ENCODE results near the gene CASZ1.

CASZ1 gene

DNA sequence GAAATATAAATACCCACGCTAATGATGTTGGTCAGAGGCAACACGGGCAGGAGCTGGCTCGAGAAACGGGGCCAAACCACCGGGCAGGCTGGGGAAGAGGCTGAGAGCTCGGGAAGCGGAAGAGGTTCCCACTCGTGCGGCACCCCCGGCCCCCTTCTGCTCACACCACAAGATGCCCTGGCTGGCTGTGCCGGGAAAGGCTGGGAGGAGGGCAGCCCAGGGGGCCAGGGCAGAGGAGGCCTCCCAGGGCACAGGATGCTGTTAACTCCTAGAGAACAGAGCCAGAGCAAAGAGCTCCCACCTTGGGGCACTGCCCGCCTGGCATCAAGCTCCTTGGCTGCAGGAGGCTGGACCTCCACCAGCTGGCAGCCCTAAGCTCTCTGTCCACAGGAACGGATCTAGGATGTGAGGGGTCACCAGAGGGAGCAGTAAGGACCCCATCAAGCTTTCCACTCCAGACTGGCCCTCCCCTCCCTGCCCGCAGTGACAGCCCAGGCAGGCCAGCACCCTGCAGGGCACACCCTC is 44.8 kb downstream of the CASZ1 start:
- Histone ChIP-seq H3K4me3 (ENCODE audit: low read depth, low read length) (no peak overlapping the region), H3K4me1 (ENCODE audit: control insufficient read depth, insufficient read depth, low read length) (no peaks in the 10 kb centered on the region), H3K36me3 (ENCODE audit: control insufficient read depth, insufficient read depth, low read length) (no peaks in the 10 kb centered on the region), H3K9me3 (ENCODE audit: control insufficient read depth, insufficient read depth, low read length) (no peaks in the 10 kb centered on the region), H3K27me3 (ENCODE audit: control insufficient read depth, insufficient read depth, low read length) (no peaks in the 10 kb centered on the region), H3K9ac (ENCODE audit: low read depth, low read length) (no peak overlapping the region)

DNA sequence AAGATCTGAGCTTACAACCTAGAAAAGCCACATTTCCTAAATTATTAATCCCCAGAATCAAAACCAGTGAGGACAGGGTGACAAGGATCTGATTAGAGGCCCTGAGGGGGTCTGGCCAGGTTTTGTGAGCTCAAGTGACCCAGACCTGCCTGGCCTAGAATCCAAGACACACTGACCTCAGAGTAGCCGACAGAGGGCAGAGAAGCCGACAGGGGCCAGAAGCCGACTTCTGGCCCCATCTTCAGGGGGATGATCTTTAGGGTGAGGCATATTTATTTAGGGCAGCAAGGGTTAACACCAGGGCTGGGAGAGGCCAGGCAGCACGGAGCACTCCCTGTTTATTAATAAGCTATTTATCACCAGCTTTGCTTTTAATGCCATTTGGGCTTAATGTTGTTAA is 45.3 kb downstream of the CASZ1 start:
- Histone ChIP-seq H3K36me3 (ENCODE audit: control insufficient read depth, insufficient read depth, low read length) (no peaks in the 10 kb centered on the region), H3K27me3 (ENCODE audit: control insufficient read depth, insufficient read depth, low read length) (no peaks in the 10 kb centered on the region), H3K4me1 (ENCODE audit: control insufficient read depth, insufficient read depth, low read length) (no peaks in the 10 kb centered on the region), H3K9ac (ENCODE audit: low read depth, low read length) (no peak overlapping the region), H3K4me3 (ENCODE audit: low read depth, low read length) (no peak overlapping the region), H3K9me3 (ENCODE audit: control insufficient read depth, insufficient read depth, low read length) (no peaks in the 10 kb centered on the region)

DNA sequence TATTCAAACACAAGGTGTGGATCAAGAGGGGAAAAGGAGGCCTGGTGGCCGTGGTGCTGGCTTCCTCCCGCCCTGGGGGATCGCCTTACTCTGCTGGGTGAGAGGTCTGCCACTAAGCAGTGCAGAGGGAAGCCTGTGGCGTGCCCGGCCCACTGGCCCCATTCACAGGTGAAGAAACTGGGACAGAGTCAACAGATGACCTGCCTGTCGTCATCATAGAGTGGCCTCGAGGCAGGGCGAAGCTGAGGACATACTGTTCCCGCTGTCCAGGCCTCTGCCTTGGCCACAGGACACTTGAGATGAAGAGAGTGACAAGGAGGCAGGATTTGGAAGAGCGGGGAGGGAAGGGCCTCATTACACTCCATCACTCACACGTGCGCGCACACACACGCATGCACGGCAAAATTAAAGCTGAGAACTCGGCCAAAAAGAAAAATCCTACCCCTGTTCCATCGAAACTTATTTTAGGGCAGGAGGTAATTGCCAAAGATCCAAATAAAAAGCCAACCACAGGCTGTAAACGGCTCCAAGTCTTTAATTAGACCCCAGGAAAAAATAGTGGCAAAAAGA is 50.5 kb downstream of the CASZ1 start:
- no peaks in the 10 kb centered on the region for H3K27me3 ChIP-seq (ENCODE audit: control insufficient read depth, insufficient read depth, low read length)
- no peak overlapping the region for H3K9ac ChIP-seq (ENCODE audit: low read depth, low read length)
- no peak overlapping the region for H3K4me3 ChIP-seq (ENCODE audit: low read depth, low read length)
- H3K9me3 ChIP-seq (ENCODE audit: control insufficient read depth, insufficient read depth, low read length): no peaks in the 10 kb centered on the region
- no peaks in the 10 kb centered on the region for H3K4me1 ChIP-seq (ENCODE audit: control insufficient read depth, insufficient read depth, low read length)
- H3K36me3 ChIP-seq (ENCODE audit: control insufficient read depth, insufficient read depth, low read length): no peaks in the 10 kb centered on the region

DNA sequence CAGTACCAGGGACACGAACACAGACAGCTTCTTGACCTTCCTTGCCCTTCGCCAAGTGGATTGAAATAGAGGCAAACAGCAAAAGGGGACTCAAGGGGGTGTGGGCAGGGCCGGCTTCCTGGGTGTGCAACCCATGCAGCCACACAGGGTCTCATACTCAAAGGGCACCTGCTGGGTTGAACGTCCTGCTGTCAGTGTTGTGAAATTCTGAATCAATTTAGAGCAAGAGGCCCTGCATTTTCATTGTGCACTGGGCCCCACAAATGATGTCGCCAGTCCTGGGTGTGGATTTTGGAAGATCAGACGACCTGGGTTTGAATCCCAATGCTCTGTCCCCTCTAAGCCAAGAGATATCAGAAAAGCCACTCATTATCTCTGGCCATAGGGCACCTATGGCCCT is 51.1 kb downstream of the CASZ1 start:
- Histone ChIP-seq H3K4me3 (ENCODE audit: low read depth, low read length) (no peak overlapping the region), H3K9me3 (ENCODE audit: control insufficient read depth, insufficient read depth, low read length) (no peaks in the 10 kb centered on the region)

DNA sequence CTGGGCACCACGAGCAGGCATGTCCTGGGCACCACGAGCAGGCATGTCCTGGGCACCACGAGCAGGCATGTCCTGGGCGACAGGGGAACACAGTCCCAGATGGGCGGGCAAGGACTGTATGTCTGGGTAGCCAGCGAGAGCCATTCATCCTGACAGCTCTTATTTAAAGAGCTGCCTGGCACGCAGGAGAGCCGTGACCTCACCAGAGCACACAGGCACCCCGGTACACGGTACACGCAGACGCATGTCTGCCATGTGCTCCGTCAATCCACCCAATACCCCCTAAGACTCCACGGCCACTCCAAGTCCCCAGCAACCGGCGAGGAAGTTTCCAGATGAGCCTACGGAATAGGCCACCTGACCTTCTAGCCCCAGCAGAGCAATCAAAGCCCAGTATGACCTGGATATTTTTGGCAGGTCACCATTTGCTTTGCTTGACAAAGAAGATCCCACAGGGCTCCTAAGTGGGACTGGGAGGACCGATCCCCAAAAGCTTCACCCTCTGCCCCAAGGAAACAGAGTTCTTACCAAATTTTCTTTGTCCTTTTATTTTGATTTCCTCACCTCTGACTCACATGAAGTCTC is 51.7 kb downstream of the CASZ1 start:
- Histone ChIP-seq H3K4me1 (ENCODE audit: control insufficient read depth, insufficient read depth, low read length) (no peaks in the 10 kb centered on the region), H3K9ac (ENCODE audit: low read depth, low read length) (no peak overlapping the region), H3K36me3 (ENCODE audit: control insufficient read depth, insufficient read depth, low read length) (no peaks in the 10 kb centered on the region), H3K4me3 (ENCODE audit: low read depth, low read length) (no peak overlapping the region), H3K9me3 (ENCODE audit: control insufficient read depth, insufficient read depth, low read length) (no peaks in the 10 kb centered on the region), H3K27me3 (ENCODE audit: control insufficient read depth, insufficient read depth, low read length) (no peaks in the 10 kb centered on the region)

More for the DNA sequence above, 51.1 kb downstream of the CASZ1 start:
- no peaks in the 10 kb centered on the region for H3K36me3 ChIP-seq (ENCODE audit: control insufficient read depth, insufficient read depth, low read length)
- H3K4me1 ChIP-seq (ENCODE audit: control insufficient read depth, insufficient read depth, low read length): no peaks in the 10 kb centered on the region
- H3K9ac ChIP-seq (ENCODE audit: low read depth, low read length): no peak overlapping the region
- no peaks in the 10 kb centered on the region for H3K27me3 ChIP-seq (ENCODE audit: control insufficient read depth, insufficient read depth, low read length)

DNA sequence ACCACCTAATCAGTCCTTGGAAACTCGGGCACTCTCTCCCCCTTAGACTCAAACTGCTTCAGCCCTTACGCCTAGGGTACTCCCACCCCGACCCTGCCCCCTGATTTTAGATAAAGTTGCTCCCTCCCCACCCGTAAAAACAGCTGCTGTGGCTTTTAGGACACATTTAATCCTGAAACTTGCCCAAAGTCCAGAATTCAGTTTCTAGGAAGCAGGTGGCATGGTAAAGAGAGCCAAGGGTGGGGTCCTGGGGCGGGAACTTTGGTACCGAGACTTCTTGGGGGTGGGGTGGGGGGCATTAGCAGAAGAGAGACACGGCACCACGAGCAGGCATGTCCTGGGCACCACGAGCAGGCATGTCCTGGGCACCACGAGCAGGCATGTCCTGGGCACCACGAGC is 52.4 kb downstream of the CASZ1 start:
- Histone ChIP-seq H3K9ac (ENCODE audit: low read depth, low read length) (no peak overlapping the region), H3K4me1 (ENCODE audit: control insufficient read depth, insufficient read depth, low read length) (no peaks in the 10 kb centered on the region), H3K27me3 (ENCODE audit: control insufficient read depth, insufficient read depth, low read length) (no peaks in the 10 kb centered on the region), H3K36me3 (ENCODE audit: control insufficient read depth, insufficient read depth, low read length) (peaks cover 3% of the 10 kb centered on the region), H3K4me3 (ENCODE audit: low read depth, low read length) (no peak overlapping the region), H3K9me3 (ENCODE audit: control insufficient read depth, insufficient read depth, low read length) (no peaks in the 10 kb centered on the region)

DNA sequence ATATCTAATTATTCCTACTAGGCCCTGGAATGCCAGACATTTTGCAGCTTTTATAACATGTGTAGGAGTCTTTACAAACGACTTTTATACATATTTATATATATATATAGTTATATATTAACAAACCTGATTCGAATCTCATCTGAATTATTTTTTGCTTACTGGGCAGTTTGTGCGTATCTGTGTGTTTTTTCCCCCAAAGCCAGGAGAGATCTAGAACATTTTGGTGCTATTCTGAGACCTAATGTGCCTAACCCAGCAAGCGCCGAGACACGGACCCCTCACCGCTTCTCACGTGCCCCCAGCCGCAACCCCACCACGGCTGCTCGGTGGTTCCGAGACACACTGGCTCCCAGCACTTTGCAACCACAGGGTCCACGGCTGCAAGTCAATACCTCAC is 54.8 kb downstream of the CASZ1 start:
- Histone ChIP-seq H3K4me3 (ENCODE audit: low read depth, low read length) (no peak overlapping the region), H3K36me3 (ENCODE audit: control insufficient read depth, insufficient read depth, low read length) (peaks cover 3% of the 10 kb centered on the region), H3K27me3 (ENCODE audit: control insufficient read depth, insufficient read depth, low read length) (no peaks in the 10 kb centered on the region), H3K9ac (ENCODE audit: low read depth, low read length) (no peak overlapping the region), H3K4me1 (ENCODE audit: control insufficient read depth, insufficient read depth, low read length) (no peaks in the 10 kb centered on the region), H3K9me3 (ENCODE audit: control insufficient read depth, insufficient read depth, low read length) (no peaks in the 10 kb centered on the region)

DNA sequence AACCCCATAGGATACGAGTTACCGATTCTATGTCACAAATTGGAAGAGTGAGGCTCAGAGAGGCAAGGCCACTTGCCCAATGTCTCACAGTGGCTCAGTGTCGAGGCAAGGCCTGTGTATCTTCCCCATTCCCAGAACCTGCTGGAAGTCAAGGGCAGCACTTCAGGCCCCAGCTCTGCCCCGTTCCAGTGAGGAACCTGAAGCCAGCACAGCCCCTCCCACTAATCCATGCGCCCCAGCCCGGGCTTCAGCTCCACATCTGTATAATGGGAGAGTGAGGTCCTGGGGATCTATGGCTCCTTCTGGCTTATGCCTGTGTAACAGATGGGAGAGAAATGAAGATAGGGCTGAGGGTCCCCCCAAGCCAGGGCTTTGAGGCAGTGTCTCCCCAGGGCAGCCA is 56.3 kb downstream of the CASZ1 start:
- H3K36me3 ChIP-seq (ENCODE audit: control insufficient read depth, insufficient read depth, low read length): peaks cover 3% of the 10 kb centered on the region

DNA sequence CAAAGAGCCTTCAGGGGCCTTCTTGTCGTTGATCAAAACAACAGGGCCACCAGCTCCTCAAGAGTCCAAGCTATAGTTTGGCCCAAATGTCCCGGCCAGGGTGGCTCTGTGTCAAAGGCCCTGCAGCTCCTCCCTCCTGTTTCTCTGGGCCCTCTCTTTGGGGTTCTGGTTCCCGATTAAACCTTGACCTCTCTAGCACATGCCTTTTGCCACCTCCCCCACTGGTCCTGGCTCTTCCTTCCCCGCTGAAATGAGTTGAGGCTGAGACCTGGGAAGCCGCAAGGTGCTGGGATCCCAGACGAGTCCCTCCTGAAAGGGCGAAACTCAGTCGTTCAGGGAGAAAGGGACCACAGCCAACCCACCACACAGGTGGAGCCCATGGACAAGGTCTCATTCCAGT is 56.9 kb downstream of the CASZ1 start:
- peaks cover under 1% of the 10 kb centered on the region for H3K4me1 ChIP-seq (ENCODE audit: control insufficient read depth, insufficient read depth, low read length)
- no peak overlapping the region for H3K9ac ChIP-seq (ENCODE audit: low read depth, low read length)
- H3K36me3 ChIP-seq (ENCODE audit: control insufficient read depth, insufficient read depth, low read length): peaks cover 3% of the 10 kb centered on the region
- H3K9me3 ChIP-seq (ENCODE audit: control insufficient read depth, insufficient read depth, low read length): no peaks in the 10 kb centered on the region
- no peaks in the 10 kb centered on the region for H3K27me3 ChIP-seq (ENCODE audit: control insufficient read depth, insufficient read depth, low read length)
- H3K4me3 ChIP-seq (ENCODE audit: low read depth, low read length): no peak overlapping the region

More for the DNA sequence above, 56.3 kb downstream of the CASZ1 start:
- Histone ChIP-seq H3K4me1 (ENCODE audit: control insufficient read depth, insufficient read depth, low read length) (no peaks in the 10 kb centered on the region), H3K9me3 (ENCODE audit: control insufficient read depth, insufficient read depth, low read length) (no peaks in the 10 kb centered on the region), H3K4me3 (ENCODE audit: low read depth, low read length) (no peak overlapping the region), H3K9ac (ENCODE audit: low read depth, low read length) (no peak overlapping the region), H3K27me3 (ENCODE audit: control insufficient read depth, insufficient read depth, low read length) (no peaks in the 10 kb centered on the region)

DNA sequence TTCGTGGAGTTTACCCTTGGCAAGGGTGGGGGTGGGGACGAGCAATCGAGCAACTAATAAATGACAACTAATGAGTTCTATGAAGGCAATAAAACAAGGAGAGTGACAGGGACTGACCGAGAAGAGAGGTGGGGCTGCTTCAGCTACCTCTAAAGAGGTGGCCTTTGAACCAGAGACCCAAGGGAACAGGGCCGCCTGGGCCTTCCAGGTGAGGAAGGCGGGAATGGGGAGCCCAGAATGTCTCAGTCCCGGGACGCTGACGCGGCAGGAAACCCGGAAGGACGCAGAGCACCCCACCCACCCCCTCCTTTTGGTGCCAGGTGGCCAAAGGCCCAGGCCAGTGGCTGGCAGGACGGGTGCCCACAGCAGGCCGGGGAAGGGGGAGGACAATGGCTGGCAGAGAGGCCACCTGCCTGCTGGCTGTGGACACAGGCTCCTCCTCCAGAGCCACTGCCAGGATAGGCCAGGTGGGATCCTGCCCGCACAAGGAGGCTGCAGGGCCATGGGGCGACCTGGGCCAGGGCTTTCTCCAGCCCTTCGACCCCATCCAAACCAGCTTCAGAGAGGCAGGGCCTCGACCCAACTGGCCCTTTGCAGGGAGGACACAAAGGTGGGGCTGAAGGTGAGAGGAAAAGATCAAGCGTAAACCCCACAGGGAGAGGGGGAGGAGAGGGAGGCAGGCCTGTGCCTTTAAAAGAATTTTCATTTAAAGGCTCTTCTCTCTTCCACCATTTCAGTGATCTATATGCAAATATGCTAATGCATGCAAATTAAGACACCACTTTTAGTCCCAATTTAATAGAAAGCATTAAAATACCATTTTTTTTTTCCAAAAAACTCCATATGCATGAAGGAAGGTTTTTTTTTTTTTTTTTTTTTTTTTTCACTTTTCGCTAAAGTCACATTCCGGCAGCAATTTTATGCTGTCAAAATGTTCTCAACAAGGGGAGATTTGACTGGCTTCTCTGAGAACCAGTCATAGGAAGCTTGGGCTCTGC is 58.1 kb downstream of the CASZ1 start:
- no peaks in the 10 kb centered on the region for H3K27me3 ChIP-seq (ENCODE audit: control insufficient read depth, insufficient read depth, low read length)
- H3K4me3 ChIP-seq (ENCODE audit: low read depth, low read length): no peak overlapping the region
- H3K9ac ChIP-seq (ENCODE audit: low read depth, low read length): no peak overlapping the region
- H3K4me1 ChIP-seq (ENCODE audit: control insufficient read depth, insufficient read depth, low read length): peaks cover 8% of the 10 kb centered on the region
- H3K36me3 ChIP-seq (ENCODE audit: control insufficient read depth, insufficient read depth, low read length): peaks cover 3% of the 10 kb centered on the region
- H3K9me3 ChIP-seq (ENCODE audit: control insufficient read depth, insufficient read depth, low read length): no peaks in the 10 kb centered on the region

DNA sequence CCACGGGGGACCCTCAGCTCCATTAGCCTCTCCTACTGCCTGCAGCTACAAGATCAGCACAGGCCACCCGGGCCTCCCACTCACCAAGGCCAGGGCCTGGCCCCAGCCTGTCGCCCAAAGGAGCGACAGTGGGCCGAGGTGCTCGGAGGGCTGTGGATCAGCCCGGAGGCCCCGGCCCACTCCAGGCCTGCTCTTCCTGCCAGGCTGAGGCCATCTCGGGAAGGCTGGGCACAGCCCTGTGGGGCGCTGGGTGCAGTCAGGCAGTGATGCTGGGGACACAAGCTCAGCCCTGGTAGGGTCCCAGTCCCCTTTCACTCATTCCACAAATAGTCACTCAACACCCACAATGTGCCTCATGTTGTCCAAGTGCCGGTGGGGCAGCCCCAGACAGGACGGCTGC is 58.8 kb downstream of the CASZ1 start:
- no peaks in the 10 kb centered on the region for H3K27me3 ChIP-seq (ENCODE audit: control insufficient read depth, insufficient read depth, low read length)
- H3K9me3 ChIP-seq (ENCODE audit: control insufficient read depth, insufficient read depth, low read length): no peaks in the 10 kb centered on the region
- H3K4me1 ChIP-seq (ENCODE audit: control insufficient read depth, insufficient read depth, low read length): peaks cover 8% of the 10 kb centered on the region
- H3K4me3 ChIP-seq (ENCODE audit: low read depth, low read length): no peak overlapping the region
- peaks cover 3% of the 10 kb centered on the region for H3K36me3 ChIP-seq (ENCODE audit: control insufficient read depth, insufficient read depth, low read length)
- H3K9ac ChIP-seq (ENCODE audit: low read depth, low read length): no peak overlapping the region

Measured in iPS-15b (cell line).